Posterior vena cava (tissue), 2 donors: Measurements from ENCODE around the gene MED19. TPM values are rescaled to one million over a fixed set of nuclear protein-coding genes. Genes with fewer than 3 reads are reported as not detected.
"Not testable (repeated sequence)": the region's sequence is repeated elsewhere in the genome, so short reads cannot be mapped to it uniquely, and the experiment has no call there.

Experiments used
- DNase-seq: peaks from one replicate; pipeline ENCODE4 v3.0.0-alpha.2; 2020; ENCODE audit warnings: low spot score
- intact Hi-C, 2 donors: fragments of 100-400 bp; cut with DNase I; formaldehyde crosslinking; loops; one replicate each; pipeline versions ENCODE4 v1.14.1 to v1.14.2; 2022 to 2023
- long read RNA-seq, 2 donors: library from polyadenylated mRNA; unstranded; transcript quantifications; one replicate each; pipeline ENCODE4 v2.0.0, GENCODE V29; 2020 to 2021
- total RNA-seq, 2 donors: library from RNA; stranded (reverse); fragmentation: NEBNext Ultra II Directional; extraction: Animal tissue kit (Norgen Biotek cat#: 25700); gene quantifications; one replicate each; pipeline ENCODE4 v1.2.1, GENCODE V29; 2021
- donor health status: DM: yes; HTN: yes; CAD: no.
- donor health status: DM: yes; HTN: yes; CAD: no.

Gene MED19, protein sequence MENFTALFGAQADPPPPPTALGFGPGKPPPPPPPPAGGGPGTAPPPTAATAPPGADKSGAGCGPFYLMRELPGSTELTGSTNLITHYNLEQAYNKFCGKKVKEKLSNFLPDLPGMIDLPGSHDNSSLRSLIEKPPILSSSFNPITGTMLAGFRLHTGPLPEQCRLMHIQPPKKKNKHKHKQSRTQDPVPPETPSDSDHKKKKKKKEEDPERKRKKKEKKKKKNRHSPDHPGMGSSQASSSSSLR
- total RNA-seq = 1 to 10 TPM; 8.6 to 9.8 TPM
- long read RNA-seq, donor 1, partial matches to known transcripts = 0 of 5 reads
- long read RNA-seq, donor 1, other reads (novel, unspliced or antisense) = 2 of 5 reads
- long read RNA-seq, donor 2, transcript MED19-202 (5 exons, 1,203 nt) = major isoform, 14 of 18 reads
- long read RNA-seq, donor 2, partial matches to known transcripts = 2 of 18 reads
- long read RNA-seq, donor 2, other reads (novel, unspliced or antisense) = 1 of 18 reads

DNA sequence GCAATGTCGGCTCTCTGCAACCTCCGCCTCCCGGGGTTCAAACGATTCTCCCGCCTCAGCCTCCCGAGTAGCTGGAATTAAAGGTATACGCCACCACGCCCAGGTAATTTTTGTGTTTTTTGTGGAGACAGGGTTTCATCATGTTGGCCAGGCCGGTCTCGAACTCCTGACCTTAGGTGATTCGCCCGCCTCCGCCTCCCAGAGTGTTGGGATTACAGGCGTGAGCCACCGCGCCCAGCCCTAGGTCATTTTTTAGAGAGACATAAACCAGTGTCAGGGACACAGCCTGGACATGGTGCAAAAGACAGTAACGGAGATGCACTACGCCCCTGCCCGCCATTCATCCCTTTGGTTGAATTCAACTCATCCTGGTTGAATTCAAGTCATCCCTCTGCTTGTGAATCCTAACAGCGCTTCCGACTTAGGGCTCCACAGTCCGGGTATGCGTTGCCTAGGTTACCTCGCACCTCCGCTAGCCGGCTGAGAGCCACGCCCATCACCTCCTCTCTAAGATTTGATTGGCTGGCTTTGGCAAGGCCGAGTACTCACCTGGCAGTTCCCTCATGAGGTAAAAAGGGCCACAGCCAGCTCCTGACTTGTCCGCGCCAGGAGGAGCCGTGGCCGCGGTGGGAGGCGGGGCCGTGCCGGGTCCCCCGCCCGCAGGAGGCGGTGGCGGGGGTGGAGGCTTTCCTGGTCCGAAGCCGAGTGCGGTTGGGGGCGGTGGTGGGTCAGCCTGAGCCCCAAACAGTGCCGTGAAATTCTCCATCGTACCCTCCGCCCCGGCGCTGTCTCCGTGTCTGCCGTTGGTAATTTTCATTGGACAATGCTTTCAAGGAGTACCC lies at the start of gene MED19:
MED19 (minus strand) TSS at position 802 of the 842 bp plus-strand sequence; CDS start at position 766, 36 bp downstream.
- intact Hi-C loops = no loop called here
- DNase-seq = peak; percentile 94

DNA sequence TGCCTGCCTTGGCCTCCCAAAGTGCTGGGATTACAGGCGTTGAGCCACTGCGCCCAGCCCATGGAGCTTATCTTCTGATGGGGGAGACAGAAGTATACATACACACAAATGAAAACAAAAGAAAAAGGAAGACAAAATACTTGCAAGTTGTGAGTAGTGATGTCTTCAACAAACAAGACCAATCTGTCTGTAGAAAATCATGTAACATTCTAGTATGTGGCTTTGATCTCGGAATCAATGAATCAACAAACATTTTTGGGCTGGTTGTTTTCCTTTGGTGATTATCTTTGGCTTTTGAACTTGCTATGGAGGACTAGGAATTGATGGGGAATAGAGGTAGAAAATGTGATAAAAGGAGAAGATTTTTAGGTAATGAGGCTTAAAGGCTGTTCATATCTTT lies 46.2 kb upstream of the MED19 start:
- DNase-seq = no peak
- intact Hi-C loops = loop anchor here in 1 of 2 donors (5.0 kb wide), 1 partner anchor 39 kb away; no protein-coding TSS in a partner anchor

DNA sequence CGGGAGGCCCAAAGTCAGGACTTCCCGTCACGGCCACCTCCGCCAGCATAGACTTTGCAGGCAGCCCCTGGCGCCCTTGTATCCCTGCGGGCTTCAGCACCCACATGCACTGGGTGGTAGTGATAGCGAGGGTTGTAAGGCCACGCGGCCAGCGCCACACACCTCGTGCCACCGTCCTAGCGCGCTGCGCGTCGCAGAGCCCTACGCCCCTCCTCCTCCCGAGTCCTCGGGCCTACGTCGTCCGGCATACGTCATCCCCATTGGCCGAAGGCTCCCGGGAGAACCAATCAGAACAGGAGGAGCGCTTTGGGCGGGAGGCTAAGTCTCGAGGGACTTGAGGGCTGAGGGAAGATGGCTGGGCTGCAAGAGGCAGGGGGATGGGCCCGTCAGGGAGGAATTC lies 40.9 kb upstream of the MED19 start:
- intact Hi-C loops = no loop called here
- no peak for DNase-seq

DNA sequence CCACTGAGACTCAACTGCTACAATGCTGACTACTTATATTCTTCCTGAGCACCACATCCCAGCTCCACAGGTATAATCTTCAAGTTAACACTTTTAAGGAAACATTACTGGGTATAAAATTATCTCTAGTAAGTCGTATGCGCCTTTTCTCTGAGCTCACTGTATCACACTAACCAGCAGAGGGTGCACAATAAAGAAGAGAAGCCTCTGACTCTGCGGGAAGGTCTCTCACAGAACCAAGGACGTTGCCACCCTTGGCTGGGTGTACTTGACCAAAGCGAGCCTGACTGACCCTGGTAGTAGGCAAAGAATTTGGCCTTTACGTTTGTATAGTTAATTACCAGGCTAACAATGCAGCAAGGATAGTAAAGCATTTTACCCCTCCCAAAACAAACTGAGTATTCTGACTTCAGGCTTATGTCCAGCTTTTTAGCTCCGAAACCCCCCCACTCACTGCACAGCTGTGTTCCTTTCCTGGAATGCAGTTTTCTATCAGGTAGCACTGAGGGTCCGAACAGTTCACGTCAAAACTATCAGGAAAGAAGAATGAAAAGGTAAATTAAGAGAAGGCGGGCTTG lies 39.8 kb upstream of the MED19 start, which contains the start of gene BTBD18:
BTBD18 (minus strand) TSS at position 144 of the 578 bp plus-strand sequence. CDS start 631 bp downstream, outside the sequence.
- intact Hi-C loops = no loop called here
- no peak for DNase-seq

DNA sequence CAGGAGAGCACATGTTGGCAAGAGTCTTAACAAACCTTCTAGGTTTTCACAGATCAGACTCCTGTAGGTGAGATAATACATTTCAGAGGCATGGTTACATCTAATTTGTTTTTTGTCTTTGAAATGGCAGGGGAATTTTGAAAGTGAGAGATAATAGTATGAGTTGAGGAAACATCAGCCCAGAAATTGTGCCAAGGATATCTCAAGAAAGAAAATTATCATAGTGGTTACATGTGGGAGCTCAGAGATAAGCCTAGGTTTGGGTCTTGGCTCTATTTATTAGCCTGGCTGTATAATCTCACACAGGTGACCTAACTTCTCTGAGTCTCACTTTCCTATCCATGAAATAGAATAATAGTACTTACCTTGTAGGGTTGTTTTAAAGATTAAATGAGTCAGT lies 39.2 kb upstream of the MED19 start:
- no peak for DNase-seq
- intact Hi-C loops = no loop called here

DNA sequence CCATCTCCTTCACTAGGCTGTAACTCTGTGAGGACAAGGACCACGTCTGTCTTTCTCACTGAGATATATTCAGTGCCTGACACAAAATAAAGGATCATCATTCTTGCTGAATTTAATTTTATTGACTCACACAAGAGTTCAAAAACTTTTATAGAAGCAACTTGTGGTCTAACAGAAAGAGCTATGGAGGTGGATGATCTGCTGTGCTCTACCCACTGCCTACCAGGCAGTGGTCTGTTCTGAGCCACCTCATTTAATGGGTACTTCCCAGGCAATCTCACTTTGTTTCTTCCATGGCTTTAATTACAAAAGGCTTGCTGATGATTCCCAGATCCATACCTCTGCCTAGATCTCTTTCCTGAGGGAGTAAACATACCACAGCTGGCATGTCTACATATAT lies 34.9 kb upstream of the MED19 start:
- intact Hi-C loops = no loop called here

DNA sequence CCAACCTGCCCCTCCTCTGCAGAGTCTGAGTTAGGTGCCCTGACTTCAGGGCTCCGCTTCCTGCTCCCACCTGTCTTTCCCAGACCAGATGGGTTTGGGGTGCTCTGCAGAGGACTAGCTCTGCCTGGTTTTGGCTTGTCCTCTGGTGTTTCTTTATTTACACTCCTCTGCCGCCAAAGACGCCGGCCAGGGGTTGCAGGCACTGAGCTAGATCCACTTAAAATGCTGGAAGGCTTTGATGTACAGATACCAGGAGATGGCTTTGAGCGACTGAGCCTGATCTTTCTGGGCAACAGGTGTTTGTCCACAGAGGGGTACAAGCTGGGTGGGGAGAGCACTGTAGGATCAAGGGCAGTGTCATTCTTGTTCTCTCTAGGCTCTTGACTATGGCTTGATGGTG lies 33.2 kb upstream of the MED19 start:
- DNase-seq = peak; percentile 58
- intact Hi-C loops = no loop called here

More for the DNA sequence above, 34.9 kb upstream of the MED19 start:
- no peak for DNase-seq

DNA sequence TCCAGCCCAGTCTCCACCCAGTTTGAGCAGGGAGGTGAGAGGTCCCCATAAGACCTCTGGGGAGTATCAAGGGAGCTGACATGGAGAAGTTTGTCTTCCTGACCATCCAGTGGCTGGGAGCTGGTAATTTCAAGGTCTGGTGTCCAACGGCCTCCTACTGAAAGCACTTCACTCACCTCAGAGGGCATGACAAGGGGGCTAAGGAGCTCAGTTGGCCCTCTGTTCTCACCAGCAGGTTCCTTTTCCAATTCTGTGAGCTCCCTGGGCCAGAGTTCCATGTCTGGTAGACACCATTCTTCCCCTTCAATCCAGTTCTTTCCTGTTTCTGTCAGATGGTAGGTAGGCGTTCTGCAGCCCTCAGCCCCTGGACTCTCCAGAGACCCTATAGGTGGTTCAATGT lies 32.3 kb upstream of the MED19 start:
- DNase-seq = no peak
- intact Hi-C loops = no loop called here

DNA sequence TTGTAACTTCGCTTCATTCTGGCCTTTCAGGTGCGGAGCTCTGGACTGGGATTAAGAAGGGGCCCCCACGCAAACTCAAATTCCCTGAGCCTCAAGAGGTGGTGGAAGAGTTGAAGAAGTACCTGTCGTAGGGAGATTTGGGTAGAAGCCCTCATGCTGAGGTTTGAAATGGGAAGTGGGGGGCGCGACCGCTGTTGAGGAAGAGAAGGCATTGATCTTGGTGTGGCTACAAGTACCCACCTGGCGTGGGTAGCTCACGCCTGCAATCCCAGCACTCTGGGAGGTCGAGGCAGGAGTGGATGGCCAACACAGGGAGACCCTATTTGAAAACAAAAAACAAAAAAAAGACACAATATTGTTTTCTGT lies 30.1 kb upstream of the MED19 start:
- intact Hi-C loops = no loop called here
- no peak for DNase-seq

DNA sequence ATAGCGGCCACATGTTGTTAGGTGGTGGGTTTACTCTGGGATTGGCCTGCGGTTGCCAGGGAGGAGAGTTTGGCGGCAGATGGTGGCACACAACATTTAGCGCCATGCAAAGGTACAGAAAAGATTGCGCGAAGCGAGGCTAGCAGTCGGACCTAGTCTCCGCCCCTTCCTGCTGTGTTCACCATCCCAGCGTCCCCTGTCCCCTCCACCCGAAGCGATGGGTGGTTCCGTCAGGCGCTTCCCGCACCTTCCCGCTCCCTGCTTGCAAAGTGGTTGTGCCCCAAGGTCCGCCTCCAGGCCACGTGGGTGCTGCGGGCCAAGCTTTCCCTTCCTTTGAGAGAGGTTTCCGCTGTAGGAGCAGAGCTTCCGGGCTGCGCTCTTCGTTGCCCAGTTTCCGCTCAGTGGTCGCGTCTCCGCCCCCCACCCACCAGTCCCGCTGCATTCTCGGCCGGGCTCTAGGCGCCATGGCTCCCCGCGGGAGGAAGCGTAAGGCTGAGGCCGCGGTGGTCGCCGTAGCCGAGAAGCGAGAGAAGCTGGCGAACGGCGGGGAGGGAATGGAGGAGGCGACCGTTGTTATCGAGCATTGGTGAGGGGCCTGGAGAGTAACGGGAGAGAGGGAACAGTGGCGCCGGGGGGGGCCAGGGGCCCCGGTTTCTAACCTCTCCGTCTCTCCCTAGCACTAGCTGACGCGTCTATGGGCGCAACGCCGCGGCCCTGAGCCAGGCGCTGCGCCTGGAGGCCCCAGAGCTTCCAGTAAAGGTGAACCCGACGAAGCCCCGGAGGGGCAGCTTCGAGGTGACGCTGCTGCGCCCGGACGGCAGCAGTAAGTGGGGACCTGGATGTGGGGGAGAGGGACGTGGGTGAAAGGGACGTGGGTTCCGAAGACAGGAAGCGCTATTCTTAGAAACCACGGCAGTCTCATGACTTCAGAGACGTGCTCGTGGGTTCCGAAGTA lies 29.4 kb upstream of the MED19 start, which contains the start of gene SELENOH:
SELENOH (plus strand) TSS at position 360 of the 955 bp plus-strand sequence; CDS start at position 465, 105 bp downstream.
- intact Hi-C loops = no loop called here
- peak; percentile 99 for DNase-seq

DNA sequence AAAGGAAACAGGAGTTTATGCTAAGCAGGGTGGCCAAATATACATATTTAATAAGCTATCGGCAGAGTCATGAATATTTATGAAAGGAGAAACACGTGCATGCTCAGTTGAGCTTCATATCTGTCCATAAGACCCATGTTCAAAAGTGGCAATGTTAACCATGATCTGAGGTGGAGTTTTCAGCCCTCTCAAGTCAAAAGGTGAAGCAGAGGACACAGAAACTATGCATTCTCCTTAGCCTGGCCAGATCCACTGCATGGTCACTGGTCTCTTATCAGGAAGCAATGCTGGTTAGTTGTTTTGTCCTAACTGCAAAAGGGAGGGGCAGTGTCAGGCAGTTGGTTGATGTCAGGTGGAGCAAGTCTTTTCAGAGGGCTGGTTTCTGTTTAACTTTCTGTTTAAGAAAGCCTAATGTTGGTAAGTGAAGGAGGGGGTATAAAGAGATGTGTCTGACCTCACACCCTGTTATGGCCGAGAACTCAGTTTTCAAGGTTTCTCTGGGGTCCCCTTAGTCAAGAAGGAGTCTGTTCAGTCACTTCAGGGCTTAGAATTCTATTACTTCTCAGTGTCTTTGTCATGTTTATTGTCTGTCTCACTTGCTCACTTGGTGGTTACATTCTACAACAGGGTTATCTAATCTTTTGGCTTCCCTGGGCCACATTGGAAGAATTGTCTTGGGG lies 23.7 kb upstream of the MED19 start:
- DNase-seq = no peak
- intact Hi-C loops = no loop called here

DNA sequence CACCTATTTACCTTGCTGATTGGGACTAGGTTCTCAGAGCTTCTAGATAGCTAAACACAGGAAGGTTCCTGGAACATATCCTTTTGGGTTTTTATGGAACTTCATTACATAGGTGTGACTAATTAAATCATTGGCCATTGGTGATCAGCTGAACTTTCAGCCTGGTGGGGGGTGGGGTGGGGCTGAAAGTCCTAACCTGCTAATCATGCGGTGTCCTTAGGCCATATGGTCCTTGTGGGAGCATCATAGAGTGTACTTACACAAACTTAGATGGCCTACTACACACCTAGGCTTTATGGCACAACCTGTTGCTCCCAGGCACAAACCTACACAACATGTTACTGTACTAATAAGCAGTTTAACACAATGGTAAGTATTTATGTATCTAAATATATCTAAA lies 20.6 kb upstream of the MED19 start:
- intact Hi-C loops = no loop called here
- DNase-seq = no peak

DNA sequence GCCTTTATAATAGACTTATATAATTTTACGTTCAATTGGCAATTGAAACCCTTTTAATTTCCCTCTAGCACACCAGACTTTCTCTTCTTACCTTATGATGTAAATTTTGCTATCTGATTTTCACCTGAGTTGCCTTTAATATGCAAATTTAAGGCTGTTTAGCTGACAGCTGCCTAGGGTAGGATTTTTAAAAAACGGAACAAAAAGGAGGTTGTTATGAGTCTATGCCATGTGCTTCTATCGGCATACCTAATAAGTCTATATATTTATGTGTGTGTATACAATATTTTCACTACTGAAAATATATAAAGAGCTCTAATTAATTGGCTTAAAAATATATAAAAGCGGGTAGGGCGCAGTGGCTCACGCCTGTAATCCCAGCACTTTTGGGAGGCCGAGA lies 17.5 kb upstream of the MED19 start:
- intact Hi-C loops = no loop called here
- DNase-seq = no peak

DNA sequence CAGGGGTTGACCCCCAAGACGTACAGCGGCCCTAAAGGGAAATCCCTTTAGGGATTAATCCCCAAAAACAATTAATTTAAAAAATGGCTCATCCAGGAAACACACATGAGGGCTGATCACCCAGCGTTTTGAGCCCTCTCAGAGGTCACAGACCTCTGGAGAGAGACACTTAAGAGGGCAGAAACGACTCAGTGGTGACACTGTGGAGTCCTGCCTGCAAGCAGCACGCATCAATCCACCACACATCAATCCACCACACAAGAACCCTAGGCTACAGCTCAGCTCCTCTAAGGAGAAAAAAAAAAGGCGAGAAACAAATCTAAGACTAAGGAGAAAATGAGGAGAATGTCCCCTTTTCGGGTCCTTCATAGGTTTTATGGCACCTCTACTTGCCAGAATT lies 16.8 kb upstream of the MED19 start:
- no peak for DNase-seq
- intact Hi-C loops = no loop called here

DNA sequence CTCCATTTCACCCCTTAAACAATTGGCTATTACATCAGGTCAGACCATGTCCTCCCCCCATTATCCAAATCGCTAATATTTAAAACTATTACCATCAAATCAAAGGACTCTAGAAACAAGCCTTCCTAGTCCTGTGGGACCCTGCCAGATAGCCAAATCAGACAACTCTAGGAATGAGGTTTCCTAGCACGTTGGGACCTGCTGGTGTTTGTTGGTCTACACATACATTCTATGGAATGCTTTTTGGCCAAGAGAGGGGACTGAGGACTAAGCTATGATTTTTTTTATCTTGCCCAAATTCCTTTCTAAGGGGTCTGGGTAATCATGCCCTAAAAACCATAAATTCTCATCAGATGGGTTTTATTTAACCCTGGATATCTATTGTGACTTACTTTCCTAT lies 15.2 kb upstream of the MED19 start:
- DNase-seq = no peak
- intact Hi-C loops = no loop called here

DNA sequence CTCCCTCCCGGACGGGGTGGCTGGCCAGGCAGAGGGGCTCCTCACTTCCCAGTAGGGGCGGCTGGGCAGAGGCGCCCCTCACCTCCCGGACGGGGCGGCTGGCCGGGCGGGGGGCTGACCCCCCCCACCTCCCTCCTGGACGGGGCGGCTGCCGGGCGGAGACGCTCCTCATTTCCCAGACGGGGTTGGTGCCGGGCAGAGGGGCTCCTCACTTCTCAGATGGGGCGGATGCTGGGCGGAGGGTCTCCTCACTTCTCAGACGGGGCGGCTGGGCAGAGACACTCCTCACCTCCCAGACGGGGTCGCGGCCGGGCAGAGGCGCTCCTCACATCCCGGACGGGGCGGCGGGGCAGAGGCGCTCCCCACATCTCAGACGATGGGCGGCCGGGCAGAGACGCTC lies 4.7 kb upstream of the MED19 start:
- intact Hi-C loops, DNase-seq: not testable (repeated sequence)

DNA sequence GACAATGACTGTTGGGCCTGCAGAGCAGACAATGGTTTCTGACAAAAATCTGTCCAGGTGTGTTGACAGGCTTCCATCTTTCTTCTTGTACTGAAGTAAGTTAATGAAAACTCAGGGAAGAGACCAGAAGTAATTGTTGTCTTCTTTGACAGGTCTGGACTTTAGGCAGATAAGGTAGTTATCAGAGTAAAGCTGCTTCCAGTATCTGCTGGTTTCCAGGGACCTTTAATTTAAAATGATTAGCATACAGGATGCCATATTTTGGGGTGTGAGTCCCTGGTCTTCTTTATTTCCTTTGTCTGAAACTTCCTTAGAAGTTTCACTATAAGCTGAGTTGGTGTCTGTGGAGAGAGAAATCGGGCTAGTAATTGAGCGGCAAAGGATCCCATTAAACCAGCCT lies 1.8 kb upstream of the MED19 start:
- intact Hi-C loops = no loop called here
- no peak for DNase-seq
